ENCODE measurements around the gene SMARCB1.

The SMARCB1 gene

DNA sequence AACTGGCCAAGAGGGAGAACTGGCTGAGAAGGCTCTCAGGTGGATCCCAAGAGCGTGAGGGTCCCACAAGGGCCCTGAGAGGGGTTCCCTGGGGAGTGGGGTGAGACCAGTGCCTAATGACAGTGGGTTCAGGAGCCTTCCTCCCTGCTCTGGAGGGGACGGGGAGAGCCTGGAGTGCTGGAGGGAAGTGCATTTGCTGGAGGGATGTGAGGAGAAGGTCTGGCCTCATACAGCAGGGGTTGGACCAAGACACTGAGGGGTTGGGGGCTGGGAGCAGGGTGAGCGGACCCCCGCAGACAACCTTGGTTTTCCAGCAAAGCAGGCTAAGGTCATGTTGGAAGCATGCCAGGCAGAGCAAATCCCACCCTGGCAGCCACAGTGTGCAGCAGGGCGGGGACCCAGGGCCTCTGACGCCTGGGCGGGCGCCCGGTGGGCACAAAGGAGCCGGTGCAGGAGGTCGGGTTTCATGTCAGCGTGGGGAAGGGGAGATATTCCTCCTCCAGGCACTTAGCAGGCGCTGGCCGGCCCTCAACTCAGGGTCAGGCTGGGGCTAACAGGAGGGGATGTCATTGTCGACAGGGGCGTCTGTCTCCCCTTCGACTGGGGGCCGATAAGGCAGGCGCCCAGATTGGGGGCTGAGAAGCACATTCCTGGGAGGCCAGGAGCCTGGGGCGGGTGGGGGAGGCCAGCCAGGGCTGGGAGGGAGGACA lies 55.1 kb downstream of the SMARCB1 start:
- Histone ChIP-seq H3K4me1 (ENCODE audit: low read length) (peaks cover 51% of the 10 kb centered on the region), H4K20me1 (ENCODE audit: insufficient read depth, low read length) (no peaks in the 10 kb centered on the region), H3K27ac (ENCODE audit: low read length) (no peak overlapping the region), H3F3A (ENCODE audit: insufficient read depth, low read length) (peaks cover 45% of the 10 kb centered on the region), H3K9me3 (replicated peaks; ENCODE audit: insufficient read depth, low read length) (no peaks in the 10 kb centered on the region), H3K9ac (ENCODE audit: low read length) (no peak overlapping the region), H3K27me3 (replicated peaks; ENCODE audit: insufficient read depth, low read length) (no peaks in the 10 kb centered on the region), H3K36me3 (replicated peaks; ENCODE audit: insufficient read depth, low read length) (no peaks in the 10 kb centered on the region), H3K4me3 (ENCODE audit: low read length) (no peak overlapping the region), H3K4me2 (ENCODE audit: low read depth, low read length) (no peak overlapping the region), H3K79me2 (ENCODE audit: low read length) (peaks cover 30% of the 10 kb centered on the region), H3K9me2 (replicated peaks; ENCODE audit: insufficient read depth, low read length) (no peaks in the 10 kb centered on the region), H2AFZ (ENCODE audit: low read length) (no peak overlapping the region)
- TF ChIP-seq, protein P1, sequence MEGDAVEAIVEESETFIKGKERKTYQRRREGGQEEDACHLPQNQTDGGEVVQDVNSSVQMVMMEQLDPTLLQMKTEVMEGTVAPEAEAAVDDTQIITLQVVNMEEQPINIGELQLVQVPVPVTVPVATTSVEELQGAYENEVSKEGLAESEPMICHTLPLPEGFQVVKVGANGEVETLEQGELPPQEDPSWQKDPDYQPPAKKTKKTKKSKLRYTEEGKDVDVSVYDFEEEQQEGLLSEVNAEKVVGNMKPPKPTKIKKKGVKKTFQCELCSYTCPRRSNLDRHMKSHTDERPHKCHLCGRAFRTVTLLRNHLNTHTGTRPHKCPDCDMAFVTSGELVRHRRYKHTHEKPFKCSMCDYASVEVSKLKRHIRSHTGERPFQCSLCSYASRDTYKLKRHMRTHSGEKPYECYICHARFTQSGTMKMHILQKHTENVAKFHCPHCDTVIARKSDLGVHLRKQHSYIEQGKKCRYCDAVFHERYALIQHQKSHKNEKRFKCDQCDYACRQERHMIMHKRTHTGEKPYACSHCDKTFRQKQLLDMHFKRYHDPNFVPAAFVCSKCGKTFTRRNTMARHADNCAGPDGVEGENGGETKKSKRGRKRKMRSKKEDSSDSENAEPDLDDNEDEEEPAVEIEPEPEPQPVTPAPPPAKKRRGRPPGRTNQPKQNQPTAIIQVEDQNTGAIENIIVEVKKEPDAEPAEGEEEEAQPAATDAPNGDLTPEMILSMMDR (IDR thresholded peaks at IDR 0.05; ENCODE audit: low read length) = no peak
- no peak for TF ChIP-seq EZH2 (optimal IDR thresholded peaks at IDR 0.05; ENCODE audit: low read depth, low read length)
- no peak for TF ChIP-seq EZH2phosphoT487 (IDR thresholded peaks at IDR 0.05; ENCODE audit: low read length)
- no peak for DNase-seq

DNA sequence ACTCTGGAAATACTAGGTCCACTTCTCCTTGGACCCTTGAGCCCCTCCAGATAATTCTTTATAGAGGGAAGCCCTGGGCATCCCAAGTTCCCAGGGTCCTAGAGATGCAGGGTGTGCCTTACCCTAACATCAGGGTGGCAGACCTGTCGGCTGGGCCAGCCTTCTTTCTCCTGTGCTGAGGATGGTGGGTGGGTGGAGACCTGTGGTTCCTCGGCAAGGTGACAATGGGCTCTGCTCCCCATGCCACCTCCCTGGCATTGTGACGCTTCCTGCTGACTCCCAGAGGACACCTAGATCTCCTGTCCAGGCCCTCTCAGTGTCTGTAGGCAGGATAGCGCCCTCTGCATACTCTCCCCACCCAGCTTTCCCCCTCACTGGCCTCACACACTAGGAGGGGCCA lies 55.8 kb downstream of the SMARCB1 start:
- Histone ChIP-seq H3K9me3 (replicated peaks; ENCODE audit: insufficient read depth, low read length) (no peaks in the 10 kb centered on the region), H3K4me3 (ENCODE audit: low read length) (no peak overlapping the region), H3F3A (ENCODE audit: insufficient read depth, low read length) (peaks cover 52% of the 10 kb centered on the region), H3K4me1 (ENCODE audit: low read length) (peaks cover 52% of the 10 kb centered on the region), H3K27ac (ENCODE audit: low read length) (peak overlapping the region; percentile 100; the same call in 1 of the 2 replicates), H2AFZ (ENCODE audit: low read length) (no peak overlapping the region), H3K27me3 (replicated peaks; ENCODE audit: insufficient read depth, low read length) (no peaks in the 10 kb centered on the region), H3K79me2 (ENCODE audit: low read length) (peaks cover 23% of the 10 kb centered on the region), H4K20me1 (ENCODE audit: insufficient read depth, low read length) (no peaks in the 10 kb centered on the region), H3K9me2 (replicated peaks; ENCODE audit: insufficient read depth, low read length) (no peaks in the 10 kb centered on the region), H3K9ac (ENCODE audit: low read length) (no peak overlapping the region), H3K4me2 (ENCODE audit: low read depth, low read length) (no peak overlapping the region), H3K36me3 (replicated peaks; ENCODE audit: insufficient read depth, low read length) (no peaks in the 10 kb centered on the region)
- TF ChIP-seq, protein P1 (IDR thresholded peaks at IDR 0.05; ENCODE audit: low read length) = no peak
- TF ChIP-seq EZH2phosphoT487 (IDR thresholded peaks at IDR 0.05; ENCODE audit: low read length) (no peak), EZH2 (optimal IDR thresholded peaks at IDR 0.05; ENCODE audit: low read depth, low read length) (no peak)
- DNase-seq = no peak

DNA sequence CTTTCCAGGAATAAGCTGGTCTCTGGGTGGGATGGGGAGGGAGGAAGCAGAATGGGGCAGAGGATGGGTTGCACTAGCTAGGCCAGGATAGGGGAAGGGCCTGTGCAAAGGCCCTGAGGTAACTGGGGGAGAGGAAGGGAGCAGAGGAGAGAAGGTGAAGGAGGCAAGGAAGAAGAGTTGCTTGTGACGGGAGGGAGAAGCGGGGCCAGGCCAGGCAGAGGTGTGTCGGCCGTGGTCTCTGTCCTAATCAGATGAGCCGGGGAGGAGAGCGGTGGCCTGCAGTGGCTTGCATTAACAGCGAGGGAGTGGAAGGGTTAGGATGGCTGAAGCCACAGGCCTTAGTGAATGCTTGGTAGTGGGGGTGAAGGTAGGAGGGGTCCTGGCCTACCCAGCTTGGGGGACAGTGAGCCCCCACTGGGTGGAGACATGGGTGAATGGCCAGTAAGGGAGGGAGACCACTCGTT lies 58.0 kb downstream of the SMARCB1 start:
- peak overlapping the region; percentile 99 for H3K9ac ChIP-seq (ENCODE audit: low read length)
- peaks cover 68% of the 10 kb centered on the region for H3K4me1 ChIP-seq (ENCODE audit: low read length)
- H3F3A ChIP-seq (ENCODE audit: insufficient read depth, low read length) = peaks cover 61% of the 10 kb centered on the region
- no peaks in the 10 kb centered on the region for H3K9me2 ChIP-seq (replicated peaks; ENCODE audit: insufficient read depth, low read length)
- peak overlapping the region; percentile 100 for H3K4me2 ChIP-seq (ENCODE audit: low read depth, low read length)
- peak overlapping the region; percentile 100 for H3K27ac ChIP-seq (ENCODE audit: low read length)
- no peaks in the 10 kb centered on the region for H4K20me1 ChIP-seq (ENCODE audit: insufficient read depth, low read length)
- no peaks in the 10 kb centered on the region for H3K27me3 ChIP-seq (replicated peaks; ENCODE audit: insufficient read depth, low read length)
- no peak for DNase-seq
- peak overlapping the region; percentile 71 for H3K4me3 ChIP-seq (ENCODE audit: low read length)
- TF ChIP-seq EZH2phosphoT487 (IDR thresholded peaks at IDR 0.05; ENCODE audit: low read length) = no peak
- no peak for TF ChIP-seq EZH2 (optimal IDR thresholded peaks at IDR 0.05; ENCODE audit: low read depth, low read length)
- TF ChIP-seq, protein P1 (IDR thresholded peaks at IDR 0.05; ENCODE audit: low read length) = no peak
- H3K9me3 ChIP-seq (replicated peaks; ENCODE audit: insufficient read depth, low read length) = no peaks in the 10 kb centered on the region
- peaks cover 15% of the 10 kb centered on the region for H3K79me2 ChIP-seq (ENCODE audit: low read length)
- H2AFZ ChIP-seq (ENCODE audit: low read length) = no peak overlapping the region
- H3K36me3 ChIP-seq (replicated peaks; ENCODE audit: insufficient read depth, low read length) = no peaks in the 10 kb centered on the region
